Measurements from ENCODE around the gene JUNB.

JUNB gene

DNA sequence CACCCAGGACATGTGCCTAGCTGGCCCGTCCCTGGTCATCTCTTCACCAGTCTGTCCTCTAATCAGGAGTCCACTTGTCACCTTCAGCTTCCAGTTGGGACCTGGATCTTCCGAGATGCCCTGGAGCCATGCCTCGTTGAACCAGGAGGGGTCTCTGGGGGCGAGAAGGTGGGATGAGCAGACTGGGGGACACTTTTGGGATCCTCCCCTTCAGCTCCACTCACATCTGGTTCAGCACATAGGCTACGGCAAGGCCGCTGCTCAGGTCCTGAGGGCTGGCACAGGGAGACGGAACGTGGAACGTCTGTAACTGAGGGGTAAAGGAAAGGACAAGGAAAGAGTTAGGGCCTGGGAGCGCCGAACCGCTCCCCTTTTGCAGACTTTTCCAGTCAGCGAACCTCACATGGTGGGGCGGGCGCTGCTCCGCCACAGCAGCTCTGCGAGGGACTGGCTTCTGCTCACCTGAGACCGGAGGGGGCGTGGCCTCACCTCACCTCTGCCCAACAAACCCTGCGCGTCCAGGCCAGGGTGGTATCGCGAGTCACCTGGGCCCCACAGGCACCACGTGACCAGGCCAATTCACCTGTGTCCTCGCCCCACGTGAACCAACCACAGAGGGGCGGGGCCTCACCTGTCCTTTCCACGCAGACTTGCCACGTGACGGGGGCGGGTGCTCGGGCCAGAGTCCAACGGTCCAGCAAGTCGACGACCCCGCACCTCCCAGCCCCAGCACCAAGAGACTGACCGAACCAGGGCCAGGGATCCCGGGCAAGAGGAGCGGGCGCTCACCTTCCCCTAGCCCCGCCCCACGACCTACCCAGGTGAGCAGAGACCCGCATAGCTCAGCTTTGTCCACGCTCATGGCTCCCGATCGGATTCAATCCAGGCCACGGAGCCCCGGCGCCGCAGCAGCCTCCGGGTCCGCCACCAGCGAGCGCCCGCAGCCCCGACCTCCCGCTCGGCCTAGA, 16.4 kb upstream of the JUNB start, which contains the start of gene HOOK2:
TSS of gene HOOK2 (minus strand) at position 965 of the 968 bp plus-strand sequence. CDS start at position 862, 103 bp downstream.
- DNase-seq: peak; percentile 38

DNA sequence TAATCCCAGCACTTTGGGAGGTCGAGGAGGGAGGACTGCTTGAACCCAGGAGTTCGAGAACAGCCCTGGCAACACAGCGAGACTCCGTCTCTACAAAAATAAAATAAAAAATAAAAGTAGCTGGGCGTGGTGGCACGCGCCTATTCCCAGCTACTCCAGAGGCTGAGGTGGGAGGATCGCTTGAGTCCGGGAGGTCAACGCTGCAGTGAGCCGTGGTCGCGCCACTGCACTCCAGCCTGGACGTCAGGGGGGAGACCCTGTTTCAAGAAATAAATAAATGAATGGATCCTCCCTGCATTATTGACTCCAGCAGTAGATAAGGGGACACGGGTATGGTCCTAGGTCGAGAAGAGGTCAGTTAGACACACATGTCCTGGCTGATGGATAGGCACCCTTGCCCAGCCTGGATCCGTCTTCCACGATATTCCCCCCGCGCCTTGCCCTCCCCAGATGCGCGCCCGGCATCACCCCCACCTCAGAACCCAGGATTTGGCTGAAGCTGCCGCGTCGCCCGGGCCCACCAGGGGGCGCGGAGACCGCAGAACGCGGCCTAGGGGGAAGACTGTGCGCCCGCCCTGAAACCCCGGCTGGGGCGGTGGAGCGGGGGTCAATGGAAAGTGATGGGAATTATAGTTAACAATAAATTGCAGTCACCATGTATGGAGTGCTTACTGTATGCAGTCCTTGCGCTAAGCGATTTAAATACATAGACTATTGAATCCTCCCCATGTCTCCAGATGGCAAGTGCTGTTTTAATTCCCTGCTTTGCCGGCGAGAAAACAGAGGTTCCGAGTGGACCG, 13.9 kb upstream of the JUNB start:
- DNase-seq: peak; percentile 73

DNA sequence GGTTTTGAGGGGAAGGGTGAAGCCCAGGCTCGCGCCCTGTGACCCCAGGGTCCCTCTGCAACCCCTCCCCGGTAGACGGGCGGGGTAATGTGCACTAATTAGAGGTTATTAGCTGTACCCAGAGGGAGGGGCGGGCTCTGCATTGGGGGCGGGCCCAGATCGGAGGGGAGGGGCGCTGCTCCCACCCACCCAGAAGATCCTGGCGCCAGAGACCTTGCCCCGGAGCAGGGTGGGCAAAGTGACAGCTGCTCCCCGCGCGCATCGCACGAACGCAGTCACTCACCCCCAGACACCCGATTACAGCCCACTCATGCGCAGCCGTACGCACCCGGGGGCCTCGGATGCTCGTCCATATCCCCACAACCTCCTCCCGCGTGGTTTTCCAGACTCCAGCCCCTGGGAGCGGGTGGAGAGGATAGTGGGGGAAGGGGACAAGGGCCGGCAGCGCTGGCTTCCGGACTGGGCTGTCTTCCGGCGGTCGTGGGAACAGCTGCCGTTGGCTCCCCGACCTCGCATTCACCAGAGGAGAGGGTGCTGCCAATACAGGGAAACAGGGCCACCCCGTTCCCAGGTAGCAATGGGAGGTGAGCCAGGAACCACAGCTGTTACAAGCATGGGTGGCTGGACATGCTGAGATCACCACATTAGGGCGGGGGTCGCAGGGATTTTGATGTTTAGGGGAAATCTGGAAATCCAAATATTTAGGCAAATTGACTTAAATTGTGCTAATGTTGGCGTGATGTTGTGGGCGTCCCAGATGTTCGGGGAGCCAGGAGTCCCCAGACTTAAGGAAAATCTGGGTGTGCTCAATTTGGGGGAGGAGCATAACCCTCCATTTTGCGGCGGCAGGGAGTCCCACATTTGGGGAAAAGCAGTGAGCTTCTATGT, 13.0 kb upstream of the JUNB start:
- DNase-seq: peak; percentile 35

DNA sequence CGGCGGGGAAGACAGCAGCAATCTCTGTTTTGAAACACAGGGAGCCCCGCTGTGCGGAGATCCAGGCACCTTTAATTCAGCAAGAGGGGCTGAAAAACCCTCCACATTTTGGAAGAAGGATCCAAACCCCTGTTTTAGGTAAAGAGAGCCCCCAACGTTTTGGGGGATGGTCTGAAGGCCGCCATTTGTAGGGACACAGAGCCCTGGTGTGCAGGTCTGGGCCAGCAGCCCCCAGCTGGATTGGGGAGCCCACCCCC, 12.5 kb upstream of the JUNB start:
- DNase-seq: no peak

DNA sequence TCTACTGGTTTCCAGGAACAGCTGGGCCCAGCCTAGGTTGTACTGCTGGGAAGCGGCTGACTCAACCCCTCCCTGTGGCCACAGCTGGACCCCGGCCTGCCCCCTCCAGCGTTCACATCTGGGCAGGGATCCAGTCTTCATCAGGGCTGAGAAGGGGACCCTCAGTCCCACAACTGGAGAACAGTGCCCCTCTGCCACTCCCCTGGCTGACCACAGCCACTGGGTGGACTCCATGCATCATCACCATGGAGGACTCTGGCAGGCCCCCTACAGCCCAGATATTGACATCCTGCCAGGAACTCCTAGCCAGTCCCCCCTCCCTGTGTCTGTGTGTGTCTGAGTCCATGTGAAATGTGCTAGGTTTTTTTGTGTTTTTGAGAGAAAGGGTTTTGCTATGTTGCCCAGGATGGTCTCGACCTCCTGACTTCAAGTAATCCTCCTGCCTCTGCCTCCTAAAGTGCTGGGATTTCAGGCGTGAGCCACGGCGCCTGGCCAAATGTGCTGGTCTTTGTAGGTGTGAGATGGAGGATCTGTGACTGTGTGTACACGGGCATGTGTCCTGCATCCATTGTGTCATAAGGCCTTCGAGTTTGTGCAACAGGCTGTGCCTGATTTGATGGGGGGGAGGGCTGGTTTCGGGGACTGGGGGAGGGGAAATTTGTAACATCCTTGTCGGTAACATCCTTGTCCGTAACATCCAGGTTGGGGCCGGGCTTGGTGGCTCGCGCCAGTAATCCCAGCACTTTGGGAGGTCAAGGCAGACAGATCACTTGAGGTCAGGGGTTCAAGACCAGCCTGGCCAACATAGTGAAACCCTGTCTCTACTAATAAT, 11.9 kb upstream of the JUNB start:
- DNase-seq: no peak

DNA sequence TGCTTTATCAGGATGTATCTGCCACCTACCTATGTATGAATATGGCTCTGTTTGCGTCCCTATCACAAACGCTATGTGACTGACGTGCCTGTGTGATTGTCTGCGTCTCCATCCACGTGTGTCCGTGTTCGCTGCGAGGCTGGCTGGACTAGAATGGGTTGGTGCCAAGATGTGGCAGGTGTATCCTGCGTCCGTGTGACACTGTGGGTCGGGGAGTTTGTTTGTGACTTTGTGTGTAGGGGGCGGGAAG, 9.2 kb upstream of the JUNB start:
- DNase-seq: no peak

DNA sequence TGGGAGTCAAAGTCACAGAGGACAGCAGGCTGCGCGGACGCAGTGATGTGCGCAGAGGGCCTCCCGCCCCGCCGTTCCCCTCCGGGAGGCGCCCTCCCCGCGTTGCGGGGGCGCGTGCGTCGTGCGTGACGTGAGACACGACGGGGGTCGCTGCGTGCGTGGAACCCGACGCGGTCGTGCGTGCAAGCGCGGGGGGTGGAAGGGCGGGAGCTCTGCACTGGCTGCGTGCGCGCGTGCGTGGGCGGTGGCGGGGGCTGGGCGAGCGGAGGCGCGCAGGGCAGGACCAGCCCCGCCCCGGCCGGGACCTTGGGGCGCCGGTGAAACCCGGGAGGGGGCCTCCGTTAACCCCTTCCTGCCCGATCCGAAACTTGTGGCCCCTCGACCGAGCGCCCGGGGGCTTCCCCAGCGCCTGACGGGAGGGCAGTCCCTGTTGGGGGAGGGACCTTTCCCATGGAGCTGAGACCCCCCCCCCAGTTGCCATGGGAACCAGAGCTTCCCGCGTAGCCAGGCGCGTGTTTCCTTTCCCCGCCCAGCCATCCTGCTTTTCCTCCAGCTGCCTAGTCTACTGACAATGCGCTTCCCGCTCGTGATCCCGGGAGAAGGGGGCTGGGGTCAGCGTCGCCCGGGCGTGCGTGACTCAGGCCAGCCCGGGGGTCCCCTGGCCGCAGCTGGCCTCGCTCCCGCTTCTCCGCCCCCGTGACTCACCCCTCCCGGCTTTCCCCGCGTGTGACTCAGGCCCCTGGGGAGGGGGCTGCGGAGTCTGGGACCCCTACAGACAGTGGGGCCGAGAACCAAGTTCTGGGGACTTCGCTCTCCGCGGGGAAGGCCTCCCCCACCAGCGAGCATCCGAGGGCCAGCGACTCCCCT, 8.6 kb upstream of the JUNB start:
- peak; percentile 94 for DNase-seq

DNA sequence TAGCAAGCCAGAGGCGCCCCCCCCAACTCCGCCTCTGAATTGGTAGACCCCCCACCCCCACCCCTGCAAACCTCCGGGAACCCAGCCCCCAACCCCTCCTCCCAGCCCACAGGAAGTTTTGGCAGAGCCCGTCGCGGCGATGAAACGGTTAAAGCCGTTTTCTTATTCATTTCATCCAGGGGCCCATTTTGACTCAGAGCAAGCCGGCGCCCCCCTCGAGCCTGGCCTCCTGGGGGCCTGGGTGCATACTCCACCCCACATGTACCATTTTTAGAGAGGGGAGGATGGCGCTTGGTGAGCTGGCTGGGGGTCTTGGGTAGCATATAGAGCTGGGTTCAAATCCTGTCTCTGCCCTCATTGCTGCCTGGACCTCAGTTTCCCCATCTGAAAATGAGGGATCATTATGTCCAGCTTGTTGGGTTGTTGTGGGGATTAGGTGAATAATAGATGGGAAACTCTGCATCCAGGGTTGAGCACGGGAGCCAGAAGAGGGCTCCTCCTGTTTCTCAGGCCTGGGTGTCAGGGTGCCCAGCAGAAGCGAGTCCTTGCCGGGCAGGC, 7.9 kb upstream of the JUNB start:
- DNase-seq: peak; percentile 29

DNA sequence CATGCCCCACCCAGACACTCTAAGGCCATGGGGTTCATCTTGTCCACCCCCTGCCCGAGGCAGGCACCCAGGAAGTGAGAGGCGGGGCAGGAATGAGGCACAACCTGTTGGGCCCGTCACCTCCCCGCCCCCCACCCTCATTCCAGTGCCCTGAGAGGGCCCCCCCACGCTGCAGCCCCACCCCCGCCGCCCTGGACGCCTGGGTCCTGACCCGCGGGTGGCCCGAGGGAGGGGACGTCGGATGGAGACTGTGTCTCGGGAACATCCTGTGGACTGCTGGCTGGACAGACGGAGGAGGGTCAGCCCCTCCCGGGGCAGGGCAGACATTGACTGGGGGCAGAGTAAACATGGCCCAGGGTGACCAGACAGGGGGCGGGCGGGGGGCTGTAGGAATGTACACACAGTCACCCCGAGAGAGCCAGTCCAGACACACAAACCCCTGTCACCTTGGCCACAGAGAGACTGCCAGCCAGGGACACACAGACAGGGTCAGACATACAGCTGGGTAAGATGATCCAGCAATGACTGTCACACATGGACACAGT, 7.4 kb upstream of the JUNB start:
- no peak for DNase-seq

DNA sequence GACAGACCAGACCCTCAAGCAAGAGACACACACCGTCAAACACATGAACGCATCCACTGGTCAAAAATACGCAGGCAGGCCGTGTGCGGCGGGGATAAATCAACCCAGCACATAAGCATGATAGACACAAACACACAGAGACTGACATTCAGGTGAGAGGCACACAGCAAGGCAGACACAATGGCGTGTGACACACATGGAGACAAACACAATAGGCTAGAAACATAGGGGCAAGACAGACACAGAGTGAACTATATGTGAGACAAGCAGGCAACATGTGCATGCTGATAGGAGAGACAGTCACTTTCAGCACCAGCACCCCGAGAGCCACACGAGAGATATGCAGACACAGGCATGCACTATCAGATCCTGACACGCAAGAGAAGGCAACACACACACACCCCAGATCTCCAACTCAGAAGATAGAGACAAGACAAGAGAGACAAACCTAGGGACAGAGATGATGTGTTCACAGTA, 6.9 kb upstream of the JUNB start:
- DNase-seq: peak; percentile 45

DNA sequence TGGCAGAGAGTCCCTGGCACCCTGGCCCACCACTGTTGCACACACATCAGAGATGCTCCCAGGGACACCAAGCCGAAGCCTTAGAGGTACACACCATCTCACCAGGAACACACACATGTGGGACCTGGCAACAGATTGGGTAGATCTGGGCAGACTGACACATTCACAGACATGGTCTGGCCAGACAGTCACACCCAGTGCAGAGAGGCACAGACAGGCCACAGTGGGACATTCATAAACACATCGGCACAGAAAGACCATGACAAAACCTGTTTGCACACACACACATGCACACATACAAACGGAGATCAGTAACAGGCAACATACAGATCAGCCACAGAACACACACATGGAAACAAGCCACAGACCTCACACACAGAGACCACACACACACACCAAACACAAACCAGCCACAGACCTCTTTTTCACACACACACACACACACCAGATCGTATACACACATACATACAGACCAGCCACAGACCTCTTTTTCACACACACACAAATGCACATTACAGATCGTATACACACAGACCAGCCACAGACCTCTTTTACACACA, 6.3 kb upstream of the JUNB start:
- DNase-seq: peak; percentile 77

DNA sequence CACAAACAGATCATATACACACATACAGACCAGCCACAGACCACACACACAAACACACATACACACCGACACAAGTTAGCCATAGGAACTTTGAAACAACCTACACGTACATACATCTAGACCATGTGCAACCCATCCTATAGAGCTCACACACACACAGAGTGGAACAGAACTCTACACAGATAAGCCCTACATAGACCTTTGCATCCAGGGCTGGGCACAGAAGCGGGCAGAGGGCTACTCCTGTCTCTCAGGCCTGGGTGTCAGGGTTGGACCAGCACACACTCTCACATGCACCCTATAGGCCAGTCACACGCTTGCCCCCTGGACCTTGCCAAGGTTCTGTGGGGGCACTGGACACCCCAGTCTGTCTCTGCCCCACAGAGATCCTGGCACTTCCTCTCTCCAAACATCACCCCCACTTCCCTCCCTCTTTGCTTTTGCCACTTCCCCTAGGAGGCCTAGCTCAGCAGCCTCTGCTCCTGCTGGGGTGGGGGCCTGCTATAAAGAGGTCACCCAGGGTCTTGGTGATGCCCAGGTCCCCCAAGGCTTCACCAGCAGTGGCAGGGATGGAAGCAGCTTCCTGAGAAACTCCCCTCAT, 5.8 kb upstream of the JUNB start:
- DNase-seq: no peak

DNA sequence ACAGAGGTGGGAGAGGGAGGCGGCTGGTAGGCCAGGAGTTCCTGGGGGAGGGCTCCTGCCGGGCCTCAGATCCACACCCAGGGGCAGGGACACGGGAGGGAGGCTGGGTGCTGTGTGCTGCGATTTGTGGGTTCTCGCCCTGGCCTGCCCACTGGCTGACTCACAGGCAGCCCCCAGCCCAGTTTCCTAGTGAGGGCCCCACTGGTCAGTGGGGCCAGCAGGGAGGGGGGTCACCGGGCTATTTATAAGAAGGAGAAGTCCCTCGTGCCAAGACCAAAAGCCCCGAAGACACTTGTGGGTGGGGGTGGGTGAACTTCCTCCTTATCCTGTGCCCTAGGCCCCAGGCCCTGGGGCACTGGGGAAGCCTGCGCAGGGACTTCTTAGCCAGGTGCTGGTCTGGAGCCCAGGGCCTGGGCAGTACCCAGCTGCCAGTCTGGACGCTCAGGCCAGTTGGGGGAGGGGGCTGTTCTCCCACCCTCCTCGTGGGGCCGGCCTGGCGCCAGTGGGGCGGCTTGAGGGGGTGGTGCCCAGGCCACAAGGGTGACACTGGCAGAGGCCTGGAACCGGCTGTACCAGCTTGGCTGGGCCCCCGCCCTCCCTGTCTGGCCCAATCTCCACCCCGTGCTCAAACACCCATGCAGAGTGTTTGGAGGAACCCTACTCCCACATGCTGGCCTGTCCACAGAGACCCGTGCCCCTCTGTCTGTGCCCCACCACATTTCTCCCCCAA, 5.0 kb upstream of the JUNB start:
- DNase-seq: peak; percentile 38

DNA sequence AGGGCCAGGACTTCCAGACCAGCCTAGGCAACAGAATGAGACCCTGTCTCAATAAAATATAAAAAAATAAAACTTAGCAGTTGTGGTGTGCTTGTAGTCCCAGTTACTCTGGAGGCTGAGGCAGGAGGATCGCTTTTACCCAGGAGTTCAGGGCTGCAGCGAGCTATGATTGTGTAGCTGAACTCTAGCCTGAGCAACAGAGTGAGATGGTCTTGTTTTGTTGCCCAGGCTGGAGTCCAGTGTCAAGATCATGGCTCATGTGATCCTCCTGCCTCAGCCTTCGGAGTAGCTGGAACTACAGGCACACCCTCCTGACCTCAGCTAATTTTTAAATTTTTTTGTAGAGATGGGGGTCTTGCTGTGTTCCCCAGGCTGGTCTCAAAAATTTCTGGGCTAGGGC, 4.3 kb upstream of the JUNB start:
- DNase-seq: no peak

DNA sequence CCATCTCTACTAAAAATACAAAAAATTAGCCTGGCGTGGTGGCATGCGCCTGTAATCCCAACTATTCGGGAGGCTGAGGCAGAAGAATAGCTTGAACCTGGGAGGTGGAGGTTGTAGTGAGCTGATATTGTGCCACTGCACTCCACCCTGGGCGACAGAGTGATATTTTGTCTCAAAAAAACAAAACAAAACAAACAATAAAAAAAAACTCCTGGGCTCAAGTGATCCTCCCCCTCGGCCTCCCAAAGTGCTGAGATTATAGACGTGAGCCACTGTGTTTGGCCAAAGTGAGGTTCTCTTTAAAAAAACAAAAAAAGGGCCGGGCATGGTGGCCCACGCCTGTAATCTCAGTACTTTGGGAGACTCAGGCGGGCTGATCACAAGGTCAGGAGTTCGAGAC, 3.8 kb upstream of the JUNB start:
- no peak for DNase-seq

DNA sequence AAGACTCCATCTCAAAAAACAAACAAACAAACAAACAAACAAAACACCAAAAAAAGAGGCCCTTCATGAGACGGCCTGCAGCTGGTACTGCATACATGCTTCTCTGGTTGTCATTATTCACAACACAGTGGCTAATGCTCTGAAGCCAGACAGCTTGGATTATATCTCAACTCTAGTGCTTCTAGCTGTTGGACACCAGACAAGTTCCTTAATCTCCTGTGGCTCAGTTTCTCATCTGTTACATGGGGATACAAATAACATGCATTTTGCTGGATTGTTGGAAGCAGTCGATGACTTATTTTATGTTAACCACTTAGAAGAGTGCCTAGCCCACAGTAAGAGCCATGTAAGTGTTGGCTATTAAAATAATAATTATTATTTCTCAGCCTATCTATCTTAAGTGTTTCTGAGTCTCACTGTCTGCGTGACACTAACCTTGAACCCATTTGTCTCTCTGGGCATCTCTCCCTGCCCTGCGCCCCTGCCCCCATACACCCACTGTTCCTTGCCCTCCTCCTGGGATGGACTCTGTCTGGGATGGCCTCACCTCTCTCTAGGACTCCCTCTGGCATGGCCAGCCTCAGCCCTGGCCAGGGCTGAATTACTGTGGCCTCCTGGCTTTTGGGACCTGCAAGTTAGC, 3.1 kb upstream of the JUNB start:
- no peak for DNase-seq

DNA sequence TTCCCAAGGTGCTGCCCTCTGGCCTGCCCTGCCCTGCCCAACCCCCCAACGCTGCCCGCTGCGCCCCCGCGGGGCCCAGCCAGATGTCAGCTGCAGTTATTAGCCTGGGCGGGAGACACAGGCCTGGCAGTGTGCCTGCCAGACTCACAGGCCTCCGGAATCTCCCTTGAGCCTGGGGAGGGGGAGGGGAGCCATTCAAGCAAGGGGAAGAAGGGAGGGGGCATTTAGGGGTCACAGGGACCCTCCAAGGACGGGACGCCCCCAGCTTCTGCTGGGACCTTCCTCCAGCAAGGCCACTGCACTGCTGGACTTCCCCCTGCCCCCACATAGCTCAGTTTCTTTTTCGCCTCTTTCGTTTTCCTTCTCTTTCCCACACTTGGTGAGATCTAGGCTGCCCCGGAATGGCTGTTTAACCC, 2.6 kb upstream of the JUNB start:
- DNase-seq: peak; percentile 63

DNA sequence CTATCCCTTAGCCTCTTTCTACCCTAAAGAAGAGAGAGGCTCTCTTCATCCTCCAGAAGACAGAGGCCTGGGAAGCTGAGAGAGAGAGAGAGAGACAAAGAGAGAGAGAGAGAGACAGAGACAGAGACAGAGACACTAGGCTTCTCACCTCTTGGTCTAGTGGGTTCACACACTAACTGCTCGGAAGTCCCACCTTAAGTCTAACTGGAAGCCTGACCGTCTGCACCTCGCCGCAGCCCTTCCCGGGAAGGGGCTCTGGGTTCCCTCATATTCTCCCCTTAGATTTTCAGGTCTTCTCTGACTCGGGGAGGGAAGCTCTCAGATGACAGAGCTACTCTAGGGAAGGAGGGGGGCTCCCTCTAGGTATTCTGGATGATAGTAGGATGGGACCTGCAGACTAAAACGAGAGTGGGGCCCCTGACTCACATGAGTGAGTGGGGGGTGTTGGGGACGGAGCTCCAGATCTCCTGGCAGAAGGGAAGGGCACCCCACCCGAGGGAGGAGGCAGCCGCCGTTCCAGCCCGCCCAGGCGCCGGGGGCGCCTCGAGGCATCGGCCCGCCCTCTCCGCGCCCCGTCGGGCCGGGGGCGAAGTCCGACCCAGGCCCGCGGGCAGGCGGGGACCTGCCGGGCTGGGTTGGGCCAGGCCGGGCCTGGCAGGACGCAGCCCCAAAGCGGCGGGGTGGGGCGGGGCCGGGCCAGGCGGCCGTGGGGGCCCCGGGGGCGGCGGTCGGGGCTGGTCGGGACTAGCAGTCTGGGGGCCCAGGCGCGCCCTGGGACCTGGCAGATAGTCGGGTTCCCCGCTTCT, 2.0 kb upstream of the JUNB start:
- peak; percentile 39 for DNase-seq
